HUDEP-2 (cell line): Measurements from ENCODE around the gene IGF1R.

Source experiments
- DNase-seq, 76 experiments: peaks; one replicate each; lab custom pipeline; 2025; ENCODE audit not compliant: unreplicated experiment in 76 of 76; lab: John Stamatoyannopoulos, UW

IGF1R gene

GRCh38 chr15:98924401-98925049 lies 276.2 kb downstream of the IGF1R start:
- DNase-seq = no peak

GRCh38 chr15:98926236-98926635 lies 277.9 kb downstream of the IGF1R start:
- DNase-seq = no peak

GRCh38 chr15:98927022-98927421 lies 278.7 kb downstream of the IGF1R start:
- DNase-seq = no peak

GRCh38 chr15:98927996-98928395 lies 279.7 kb downstream of the IGF1R start:
- no peak for DNase-seq

GRCh38 chr15:98930576-98930975 lies 282.2 kb downstream of the IGF1R start:
- no peak for DNase-seq

- DNase-seq = no peak
Observed at GRCh38 chr15:98931004-98931403, 282.7 kb downstream of the IGF1R start.

GRCh38 chr15:98933406-98933805 lies 285.1 kb downstream of the IGF1R start:
- DNase-seq = no peak

GRCh38 chr15:98935736-98936135 lies 287.4 kb downstream of the IGF1R start:
- DNase-seq = no peak

GRCh38 chr15:98937413-98938104 lies 289.2 kb downstream of the IGF1R start:
- DNase-seq = no peak

- DNase-seq = no peak
Observed at GRCh38 chr15:98938105-98938417, 289.7 kb downstream of the IGF1R start.

GRCh38 chr15:98938799-98939198 lies 290.5 kb downstream of the IGF1R start:
- DNase-seq = no peak

GRCh38 chr15:98939311-98940080 lies 291.2 kb downstream of the IGF1R start:
- DNase-seq = no peak

- DNase-seq = no peak
Observed at GRCh38 chr15:98941595-98942255, 293.4 kb downstream of the IGF1R start.

GRCh38 chr15:98942431-98942830 lies 294.1 kb downstream of the IGF1R start:
- DNase-seq = no peak

GRCh38 chr15:98943051-98943508 lies 294.7 kb downstream of the IGF1R start:
- DNase-seq = no peak

- DNase-seq = no peak
Observed at GRCh38 chr15:98943601-98944151, 295.3 kb downstream of the IGF1R start.

GRCh38 chr15:98946301-98947255 lies 298.2 kb downstream of the IGF1R start:
- no peak for DNase-seq

- DNase-seq = no peak
Observed at GRCh38 chr15:98948456-98948855, 300.1 kb downstream of the IGF1R start.

GRCh38 chr15:98948941-98949340 lies 300.6 kb downstream of the IGF1R start:
- no peak for DNase-seq

GRCh38 chr15:98949624-98950023 lies 301.3 kb downstream of the IGF1R start:
- no peak for DNase-seq
